Measurements from ENCODE around the gene TMEM87B. TPM values are rescaled to one million over a fixed set of nuclear protein-coding genes. Genes with fewer than 3 reads are reported as not detected.

Gene TMEM87B
- total RNA-seq, 4 donors from 2014 or later, result 20.8 to 31.4 (median 26.5) TPM

- H3K9me3 ChIP-seq, result no peaks in the 10 kb centered on the region
- peaks cover 9% of the 10 kb centered on the region for H3K4me1 ChIP-seq
- H3K36me3 ChIP-seq, result peaks cover 47% of the 10 kb centered on the region
- no peak overlapping the region for H3K4me3 ChIP-seq
- no peak for DNase-seq (ENCODE audit: low spot score in 2 of 2)
- TF ChIP-seq POLR2AphosphoS5 (IDR thresholded peaks at IDR 0.05) (no peak), POLR2A (IDR thresholded peaks at IDR 0.05) (no peak), CTCF (IDR thresholded peaks at IDR 0.05) (no peak), EP300 (IDR thresholded peaks at IDR 0.05) (no peak)
- H3K27me3 ChIP-seq, result no peaks in the 10 kb centered on the region
- no peak overlapping the region for H3K27ac ChIP-seq
- 88% methylated on average over 6 of the region's 6 CpGs for WGBS
These were observed 37.4 kb downstream of the TMEM87B start for GRCh38 chr2:112092286-112093041.

- WGBS, result 74% methylated on average over 1 of the region's 1 CpG
- H3K36me3 ChIP-seq, result peaks cover 46% of the 10 kb centered on the region
- TF ChIP-seq CTCF (IDR thresholded peaks at IDR 0.05), result no peak
- no peak for TF ChIP-seq POLR2A (IDR thresholded peaks at IDR 0.05)
- no peak for TF ChIP-seq EP300 (IDR thresholded peaks at IDR 0.05)
- no peaks in the 10 kb centered on the region for H3K9me3 ChIP-seq
- peak overlapping the region; percentile 24 for H3K27ac ChIP-seq
- no peaks in the 10 kb centered on the region for H3K27me3 ChIP-seq
- peaks cover 9% of the 10 kb centered on the region for H3K4me1 ChIP-seq
- H3K4me3 ChIP-seq, result no peak overlapping the region
- DNase-seq (ENCODE audit: low spot score in 2 of 2), result no peak
These were observed 38.1 kb downstream of the TMEM87B start for GRCh38 chr2:112093216-112093615.

GRCh38 chr2:112095681-112096080 is 40.6 kb downstream of the TMEM87B start:
- no peak for TF ChIP-seq CTCF (IDR thresholded peaks at IDR 0.05)
- TF ChIP-seq POLR2AphosphoS5 (IDR thresholded peaks at IDR 0.05), result no peak
- no peak for TF ChIP-seq POLR2A (IDR thresholded peaks at IDR 0.05)
- no peak for TF ChIP-seq EP300 (IDR thresholded peaks at IDR 0.05)
- 73% methylated on average over 1 of the region's 1 CpG for WGBS
- Histone ChIP-seq H3K27ac (peak overlapping the region; percentile 54), H3K27me3 (no peaks in the 10 kb centered on the region), H3K4me3 (no peak overlapping the region), H3K36me3 (peaks cover 48% of the 10 kb centered on the region), H3K4me1 (peaks cover 9% of the 10 kb centered on the region), H3K9me3 (no peaks in the 10 kb centered on the region)
- no peak for DNase-seq (ENCODE audit: low spot score in 2 of 2)

GRCh38 chr2:112096098-112096497 is 41.0 kb downstream of the TMEM87B start:
- Histone ChIP-seq H3K4me3 (no peak overlapping the region), H3K27ac (peak overlapping the region; percentile 54), H3K9me3 (no peaks in the 10 kb centered on the region), H3K27me3 (no peaks in the 10 kb centered on the region), H3K36me3 (peaks cover 51% of the 10 kb centered on the region), H3K4me1 (peaks cover 9% of the 10 kb centered on the region)
- DNase-seq (ENCODE audit: low spot score in 2 of 2), result no peak
- WGBS, result 67% methylated on average over 10 of the region's 10 CpGs
- TF ChIP-seq POLR2AphosphoS5 (IDR thresholded peaks at IDR 0.05) (no peak), CTCF (IDR thresholded peaks at IDR 0.05) (no peak), POLR2A (IDR thresholded peaks at IDR 0.05) (no peak), EP300 (IDR thresholded peaks at IDR 0.05) (no peak)

DNA sequence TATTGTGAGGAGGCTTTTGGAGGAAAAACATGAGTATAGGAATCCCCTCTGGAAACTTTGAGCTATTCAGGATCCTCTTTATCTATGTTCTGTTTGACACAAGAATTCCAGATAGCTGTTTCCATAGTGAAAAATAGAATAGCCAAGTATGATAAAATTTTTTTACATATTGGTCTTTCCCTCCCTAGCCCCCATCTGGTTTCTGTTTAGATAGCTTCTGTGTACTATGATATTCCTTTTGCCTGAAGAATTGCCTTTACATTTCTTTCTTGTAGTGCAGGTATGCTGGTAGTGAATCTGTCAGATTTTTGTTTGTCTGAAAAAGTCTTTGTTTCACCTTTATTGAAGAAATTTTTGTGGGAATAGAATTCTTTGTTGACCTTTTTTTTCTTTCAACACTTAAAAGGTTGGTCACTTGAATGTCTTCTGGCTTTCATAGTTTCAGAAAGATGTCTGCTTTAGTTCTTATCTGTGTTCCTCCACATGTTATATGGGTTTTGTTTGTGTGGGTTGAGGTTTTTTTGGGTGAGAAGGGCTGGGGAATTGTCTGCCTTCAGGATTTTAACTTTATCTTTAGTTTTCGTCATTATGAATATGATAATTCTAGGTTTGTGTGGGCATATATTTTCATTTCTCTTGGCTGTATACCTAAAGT is 53.2 kb downstream of the TMEM87B start:
- no peaks in the 10 kb centered on the region for H3K27me3 ChIP-seq
- no peak overlapping the region for H3K4me3 ChIP-seq
- no peak for TF ChIP-seq POLR2AphosphoS5 (IDR thresholded peaks at IDR 0.05)
- TF ChIP-seq CTCF (IDR thresholded peaks at IDR 0.05), result no peak
- TF ChIP-seq POLR2A (IDR thresholded peaks at IDR 0.05), result no peak
- no peak for TF ChIP-seq EP300 (IDR thresholded peaks at IDR 0.05)
- H3K4me1 ChIP-seq, result no peaks in the 10 kb centered on the region
- peaks cover 5% of the 10 kb centered on the region for H3K9me3 ChIP-seq
- peaks cover 91% of the 10 kb centered on the region for H3K36me3 ChIP-seq
- 100% methylated on average over 1 of the region's 1 CpG for WGBS
- no peak for DNase-seq (ENCODE audit: low spot score in 2 of 2)
- no peak overlapping the region for H3K27ac ChIP-seq

Measured in suprapubic skin (tissue), 4 donors.